ENCODE results near the gene PLPP1. TPM values are rescaled to one million over a fixed set of nuclear protein-coding genes. Genes with fewer than 3 reads are reported as not detected.
A peak's percentile ranks its signal among the peaks of the same experiment; 100 is the strongest.

Gene PLPP1
- total and polyA plus RNA-seq, 4 donors: 51.9 to 129 (median 60.7) TPM

- Histone ChIP-seq H3K4me3 (no peak overlapping the region), H3K9ac (ENCODE audit: insufficient read depth in 1 of 2, low read length in 2 of 2) (no peak overlapping the region), H3K36me3 (ENCODE audit: control insufficient read depth in 4 of 4, insufficient read depth in 4 of 4, low read length in 4 of 4) (peaks cover 19 to 44% (median 30%) of the 10 kb centered on the region in 4 donors), H3K27ac (ENCODE audit: low read depth in 1 of 2, low read length in 1 of 2) (no peak overlapping the region), H3K4me1 (ENCODE audit: control insufficient read depth in 5 of 5, insufficient read depth in 5 of 5, low read length in 5 of 5) (peaks cover 0 to 15% (median 14%) of the 10 kb centered on the region in 5 donors), H3K9me3 (ENCODE audit: control insufficient read depth in 4 of 4, insufficient read depth in 3 of 4, low read length in 3 of 4) (no peaks in the 10 kb centered on the region), H3K27me3 (ENCODE audit: control insufficient read depth in 3 of 3, insufficient read depth in 3 of 3, low read length in 2 of 3) (no peaks in the 10 kb centered on the region)
- WGBS, 2 donors: 95 to 96% methylated on average over 1 of the region's 1 CpG
- ATAC-seq (ENCODE audit: insufficient read depth, low FRiP score) (peak; percentile 70), DNase-seq (peak in 2 of 3 donors; percentile 75 to 76)
- no peak for TF ChIP-seq CTCF (IDR thresholded peaks at IDR 0.05; ENCODE audit: control extremely low read depth, extremely low read depth)
Measured at GRCh38 chr5:55427157-55427556, 107.6 kb downstream of the PLPP1 start.

GRCh38 chr5:55426455-55426854, 108.3 kb downstream of the PLPP1 start:
- no peak overlapping the region for H3K4me3 ChIP-seq
- peak overlapping the region in 1 of 2 donors; percentile 46 for H3K27ac ChIP-seq (ENCODE audit: low read depth in 1 of 2, low read length in 1 of 2)
- H3K36me3 ChIP-seq (ENCODE audit: control insufficient read depth in 4 of 4, insufficient read depth in 4 of 4, low read length in 4 of 4): peaks cover 19 to 43% (median 31%) of the 10 kb centered on the region in 4 donors
- no peaks in the 10 kb centered on the region for H3K27me3 ChIP-seq (ENCODE audit: control insufficient read depth in 3 of 3, insufficient read depth in 3 of 3, low read length in 2 of 3)
- no peak overlapping the region for H3K9ac ChIP-seq (ENCODE audit: insufficient read depth in 1 of 2, low read length in 2 of 2)
- 96 to 99% methylated on average over 4 of the region's 4 CpGs for WGBS, 2 donors
- DNase-seq (no peak), ATAC-seq (ENCODE audit: insufficient read depth, low FRiP score) (no peak)
- H3K4me1 ChIP-seq (ENCODE audit: control insufficient read depth in 5 of 5, insufficient read depth in 5 of 5, low read length in 5 of 5): peaks cover 0 to 15% (median 14%) of the 10 kb centered on the region in 5 donors
- no peaks in the 10 kb centered on the region for H3K9me3 ChIP-seq (ENCODE audit: control insufficient read depth in 4 of 4, insufficient read depth in 3 of 4, low read length in 3 of 4)
- no peak for TF ChIP-seq CTCF (IDR thresholded peaks at IDR 0.05; ENCODE audit: control extremely low read depth, extremely low read depth)

- peak overlapping the region in 1 of 2 donors; percentile 12 for H3K27ac ChIP-seq (ENCODE audit: low read depth in 1 of 2, low read length in 1 of 2)
- no peak overlapping the region for H3K4me3 ChIP-seq
- H3K9me3 ChIP-seq (ENCODE audit: control insufficient read depth in 4 of 4, insufficient read depth in 3 of 4, low read length in 3 of 4): no peaks in the 10 kb centered on the region
- no peaks in the 10 kb centered on the region for H3K27me3 ChIP-seq (ENCODE audit: control insufficient read depth in 3 of 3, insufficient read depth in 3 of 3, low read length in 2 of 3)
- no peak overlapping the region for H3K9ac ChIP-seq (ENCODE audit: insufficient read depth in 1 of 2, low read length in 2 of 2)
- H3K4me1 ChIP-seq (ENCODE audit: control insufficient read depth in 5 of 5, insufficient read depth in 5 of 5, low read length in 5 of 5): peaks cover 0 to 12% (median 4%) of the 10 kb centered on the region in 5 donors
- 83 to 88% methylated on average over 4 of the region's 4 CpGs for WGBS, 2 donors
- no peak for TF ChIP-seq CTCF (IDR thresholded peaks at IDR 0.05; ENCODE audit: control extremely low read depth, extremely low read depth)
- DNase-seq (no peak), ATAC-seq (ENCODE audit: insufficient read depth, low FRiP score) (no peak)
- peaks cover 15 to 43% (median 22%) of the 10 kb centered on the region in 4 donors for H3K36me3 ChIP-seq (ENCODE audit: control insufficient read depth in 4 of 4, insufficient read depth in 4 of 4, low read length in 4 of 4)
Measured at GRCh38 chr5:55421074-55421529, 113.7 kb downstream of the PLPP1 start.

Measured in lung (tissue), 12 donors.